ENCODE results near the gene SAA1.

- no peak for TF ChIP-seq EZH2 (IDR thresholded peaks at IDR 0.05; ENCODE audit: insufficient read depth, poor library complexity, severe bottlenecking)
- TF ChIP-seq EZH2phosphoT487 (IDR thresholded peaks at IDR 0.05; ENCODE audit: insufficient read depth, low read depth), result no peak
Observed at GRCh38 chr11:18229501-18229900, 36.6 kb upstream of the SAA1 start.

All from GM23248 (cell line).